IPS-15b (cell line): Measurements from ENCODE around the gene KRTAP20-2.

Experiments used
- H3K27me3 ChIP-seq: one replicate; pipeline ENCODE4 v1.6.1; 2013; ENCODE audit warnings: low read length; ENCODE audit not compliant: control insufficient read depth, insufficient read depth
- H3K36me3 ChIP-seq: one replicate; pipeline ENCODE4 v1.6.1; 2013; ENCODE audit warnings: low read length; ENCODE audit not compliant: control insufficient read depth, insufficient read depth
- H3K4me1 ChIP-seq: one replicate; pipeline ENCODE4 v1.6.1; 2013; ENCODE audit warnings: mild to moderate bottlenecking, low read length; ENCODE audit not compliant: control insufficient read depth, insufficient read depth
- H3K4me3 ChIP-seq: one replicate; pipeline ENCODE4 v1.5.1; 2013; ENCODE audit warnings: low read depth, low read length
- H3K9ac ChIP-seq: one replicate; pipeline ENCODE4 v1.6.1; 2013; ENCODE audit warnings: low read depth, mild to moderate bottlenecking, low read length
- H3K9me3 ChIP-seq: one replicate; pipeline ENCODE4 v1.6.1; 2013; ENCODE audit warnings: mild to moderate bottlenecking, low read length; ENCODE audit not compliant: control insufficient read depth, insufficient read depth

The KRTAP20-2 gene

GRCh38 chr21:30680586-30680985 is 45.6 kb downstream of the KRTAP20-2 start:
- no peak overlapping the region for H3K4me3 ChIP-seq
- H3K9ac ChIP-seq: no peak overlapping the region
- H3K27me3 ChIP-seq: no peaks in the 10 kb centered on the region
- H3K9me3 ChIP-seq: no peaks in the 10 kb centered on the region
- no peaks in the 10 kb centered on the region for H3K4me1 ChIP-seq
- no peaks in the 10 kb centered on the region for H3K36me3 ChIP-seq

DNA sequence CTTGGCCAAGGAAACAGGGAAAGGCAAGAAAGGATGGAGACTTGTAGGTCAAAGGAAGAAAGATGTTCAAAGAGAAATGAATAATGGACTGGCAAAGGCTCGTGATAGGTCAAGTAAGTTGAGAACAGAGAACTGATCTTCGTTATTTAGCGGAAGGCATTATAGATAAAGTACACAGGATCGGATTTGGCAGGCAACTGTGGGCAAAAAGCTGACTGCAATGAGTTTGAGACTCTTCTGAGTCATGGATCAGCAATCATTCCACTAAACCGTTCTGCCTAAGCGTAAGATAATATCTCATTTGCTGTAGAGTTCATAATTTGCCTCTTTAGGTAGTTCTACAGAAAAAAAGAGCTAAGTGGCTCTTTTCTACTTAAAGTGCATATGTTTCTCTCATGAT is 49.5 kb downstream of the KRTAP20-2 start:
- Histone ChIP-seq H3K9ac (no peak overlapping the region), H3K36me3 (no peaks in the 10 kb centered on the region), H3K9me3 (no peaks in the 10 kb centered on the region), H3K27me3 (no peaks in the 10 kb centered on the region), H3K4me3 (no peak overlapping the region), H3K4me1 (no peaks in the 10 kb centered on the region)
